K562 (cell line): ENCODE data around the gene NKX6-2.

Experiments
- CEBPG ChIP-seq, 3 experiments: fragments of 200-800 bp in 1 of 3; sonication (Bioruptor generic) in 1 of 3; sonication (generic) in 1 of 3; formaldehyde crosslinking in 1 of 3; IDR thresholded peaks in 2 of 3; conservative IDR thresholded peaks in 1 of 3; 2 replicates each; pipeline versions ENCODE4 v1.6.1 to v1.8.0; 2016 to 2022; ENCODE audit warnings: missing compliant biosample characterization in 2 of 3, missing genetic modification characterization in 2 of 3, mild to moderate bottlenecking in 1 of 3, missing genetic modification reagents in 1 of 3
- MAX ChIP-seq: sonication (generic); formaldehyde crosslinking; IDR thresholded peaks from 2 replicates; pipeline ENCODE4 v1.9.0; 2022; ENCODE audit warnings: mild to moderate bottlenecking, missing genetic modification reagents
- MYC ChIP-seq, 2 experiments: fragments of 250-450 bp in 1 of 2; sonication (Bioruptor Pico) in 1 of 2; IDR thresholded peaks; 2 replicates each; pipeline versions ENCODE4 v1.5.1 to v1.6.1; 2012 to 2021; ENCODE audit warnings: low read depth in 2 of 2, borderline replicate concordance in 1 of 2, improper control_type of control experiment in 1 of 2, low read length in 1 of 2, mild to moderate bottlenecking in 1 of 2, moderate library complexity in 1 of 2
- NONO ChIP-seq, 2 experiments: fragments of 200-400 bp in 1 of 2; fragments of 450-650 bp in 1 of 2; formaldehyde crosslinking in 1 of 2; IDR thresholded peaks; 2 replicates each; pipeline ENCODE4 v1.6.1; 2017; ENCODE audit warnings: low read depth in 2 of 2, mild to moderate bottlenecking in 2 of 2, moderate library complexity in 2 of 2, low read length in 1 of 2
- SPI1 ChIP-seq: IDR thresholded peaks from 2 replicates; pipeline ENCODE4 v1.6.1; 2011; ENCODE audit warnings: low read depth, low read length, control low read depth, borderline replicate concordance
- ZBTB34 ChIP-seq: fragments of 250-450 bp; sonication (Bioruptor Pico); IDR thresholded peaks from 2 replicates; pipeline ENCODE4 v1.8.0; 2021; ENCODE audit warnings: mild to moderate bottlenecking, moderate library complexity
- ZNF75A ChIP-seq: fragments of 450-650 bp; formaldehyde crosslinking; IDR thresholded peaks from 2 replicates; pipeline ENCODE4 v1.4.0; 2020; ENCODE audit warnings: mild to moderate bottlenecking
- TF ChIP-seq, protein P1 (sequence below), 3 experiments: IDR thresholded peaks in 2 of 3; conservative IDR thresholded peaks in 1 of 3; 2 replicates each; pipeline ENCODE4 v1.5.1; 2011 to 2012; ENCODE audit warnings: low read length in 3 of 3, mild to moderate bottlenecking in 3 of 3, control low read depth in 2 of 3, improper control_type of control experiment in 1 of 3, inconsistent platforms in 1 of 3, low read depth in 1 of 3, mixed read lengths in 1 of 3, moderate library complexity in 1 of 3; ENCODE audit not compliant: insufficient read depth in 2 of 3
- TF ChIP-seq, protein P2 (sequence below): sonication (generic); formaldehyde crosslinking; IDR thresholded peaks from 2 replicates; pipeline ENCODE4 v1.8.0; 2023; ENCODE audit warnings: mild to moderate bottlenecking, missing genetic modification reagents

DNA sequence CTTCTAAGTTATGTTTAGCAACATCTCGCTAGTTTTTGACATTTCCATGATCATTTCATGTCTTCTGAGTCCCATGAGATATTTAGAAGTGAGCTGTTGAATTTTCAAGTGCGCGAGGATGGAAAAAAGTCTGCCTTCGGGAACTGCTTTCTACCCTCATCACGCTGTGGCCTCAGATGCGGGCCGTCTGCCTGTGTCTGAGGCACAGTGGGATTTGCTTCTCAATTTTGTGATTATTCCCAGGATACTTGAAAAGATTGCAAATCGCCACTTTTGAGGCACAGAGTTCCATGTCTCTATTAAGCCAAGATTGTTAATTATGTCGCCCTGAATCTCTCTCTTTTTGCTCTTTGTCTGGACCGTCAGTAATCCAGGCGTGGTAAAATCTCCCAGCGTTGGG is 30.8 kb upstream of the NKX6-2 start:
- TF ChIP-seq SPI1 (no peak), MAX (CRISPR knock-in tag) (no peak), CEBPG (CRISPR knock-in tag; IDR thresholded peaks at IDR 0.05) (no peak), CEBPG (tag; conservative IDR thresholded peaks at IDR 0.05 in 1 of 2, IDR thresholded peaks at IDR 0.05 in 1 of 2) (no peak), MYC (IDR thresholded peaks at IDR 0.05; ENCODE audit: low read depth, low read length) (no peak), MYC (CRISPR knock-in tag; IDR thresholded peaks at IDR 0.05; ENCODE audit: borderline replicate concordance, low read depth) (no peak), NONO (IDR thresholded peaks at IDR 0.05; ENCODE audit: low read depth in 2 of 2, low read length in 1 of 2) (no peak), ZNF75A (CRISPR knock-in tag) (no peak), ZBTB34 (CRISPR knock-in tag) (no peak)
- TF ChIP-seq, protein P1, sequence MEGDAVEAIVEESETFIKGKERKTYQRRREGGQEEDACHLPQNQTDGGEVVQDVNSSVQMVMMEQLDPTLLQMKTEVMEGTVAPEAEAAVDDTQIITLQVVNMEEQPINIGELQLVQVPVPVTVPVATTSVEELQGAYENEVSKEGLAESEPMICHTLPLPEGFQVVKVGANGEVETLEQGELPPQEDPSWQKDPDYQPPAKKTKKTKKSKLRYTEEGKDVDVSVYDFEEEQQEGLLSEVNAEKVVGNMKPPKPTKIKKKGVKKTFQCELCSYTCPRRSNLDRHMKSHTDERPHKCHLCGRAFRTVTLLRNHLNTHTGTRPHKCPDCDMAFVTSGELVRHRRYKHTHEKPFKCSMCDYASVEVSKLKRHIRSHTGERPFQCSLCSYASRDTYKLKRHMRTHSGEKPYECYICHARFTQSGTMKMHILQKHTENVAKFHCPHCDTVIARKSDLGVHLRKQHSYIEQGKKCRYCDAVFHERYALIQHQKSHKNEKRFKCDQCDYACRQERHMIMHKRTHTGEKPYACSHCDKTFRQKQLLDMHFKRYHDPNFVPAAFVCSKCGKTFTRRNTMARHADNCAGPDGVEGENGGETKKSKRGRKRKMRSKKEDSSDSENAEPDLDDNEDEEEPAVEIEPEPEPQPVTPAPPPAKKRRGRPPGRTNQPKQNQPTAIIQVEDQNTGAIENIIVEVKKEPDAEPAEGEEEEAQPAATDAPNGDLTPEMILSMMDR (IDR thresholded peaks at IDR 0.05 in 2 of 3, conservative IDR thresholded peaks at IDR 0.05 in 1 of 3; ENCODE audit: insufficient read depth in 2 of 3, low read depth in 1 of 3, low read length in 3 of 3), result no peak
- TF ChIP-seq, protein P2, sequence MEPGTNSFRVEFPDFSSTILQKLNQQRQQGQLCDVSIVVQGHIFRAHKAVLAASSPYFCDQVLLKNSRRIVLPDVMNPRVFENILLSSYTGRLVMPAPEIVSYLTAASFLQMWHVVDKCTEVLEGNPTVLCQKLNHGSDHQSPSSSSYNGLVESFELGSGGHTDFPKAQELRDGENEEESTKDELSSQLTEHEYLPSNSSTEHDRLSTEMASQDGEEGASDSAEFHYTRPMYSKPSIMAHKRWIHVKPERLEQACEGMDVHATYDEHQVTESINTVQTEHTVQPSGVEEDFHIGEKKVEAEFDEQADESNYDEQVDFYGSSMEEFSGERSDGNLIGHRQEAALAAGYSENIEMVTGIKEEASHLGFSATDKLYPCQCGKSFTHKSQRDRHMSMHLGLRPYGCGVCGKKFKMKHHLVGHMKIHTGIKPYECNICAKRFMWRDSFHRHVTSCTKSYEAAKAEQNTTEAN, result no peak
